SK-N-MC (cell line): ENCODE results near the gene GNG13.

Experiments used
- EZH2 ChIP-seq: fragments of 200-600 bp; sonication (generic); IDR thresholded peaks from one replicate; pipeline ENCODE4 v1.6.1; 2017; ENCODE audit warnings: antibody characterized with exemption
- POLR2AphosphoS5 ChIP-seq: IDR thresholded peaks from 2 replicates; pipeline ENCODE4 v1.6.1; 2012; ENCODE audit warnings: mild to moderate bottlenecking, low read depth, low read length, borderline replicate concordance

DNA sequence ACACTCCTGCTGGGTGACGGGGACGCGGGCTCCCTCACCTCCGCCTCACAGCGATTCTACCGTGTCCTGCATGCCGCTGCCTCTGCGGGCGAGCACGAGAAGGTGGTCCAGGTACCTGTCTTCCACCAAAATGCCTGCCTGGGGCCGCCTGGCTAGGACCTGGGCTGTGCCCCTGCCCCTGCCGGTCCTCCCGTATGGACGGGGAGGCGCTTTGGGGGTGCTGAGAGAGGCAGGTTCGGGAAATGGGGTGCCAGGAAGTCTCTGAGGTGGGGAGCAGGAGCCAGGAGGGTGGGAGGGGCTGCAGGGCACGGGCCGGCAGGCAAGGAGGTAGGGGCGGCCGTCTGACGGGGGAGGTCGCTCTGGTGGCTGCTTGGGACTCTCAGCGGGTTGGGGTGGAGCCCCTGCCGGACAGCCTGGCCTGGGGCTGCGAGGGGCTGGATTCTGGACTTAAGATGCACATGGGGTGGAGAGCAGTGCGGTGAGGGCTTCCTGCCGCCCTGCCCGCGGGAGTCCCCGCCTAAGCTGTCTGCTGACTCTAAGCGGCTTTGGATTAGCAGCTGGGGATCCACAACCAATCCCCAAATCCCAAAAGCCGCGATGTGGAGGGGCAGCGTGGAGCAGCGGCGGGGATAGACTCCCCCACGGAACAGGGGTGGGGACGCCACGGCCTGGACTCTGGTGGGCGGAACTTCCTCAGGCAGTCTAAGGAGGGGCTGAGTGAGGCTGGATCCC is 6.3 kb downstream of the GNG13 start:
- no peak for TF ChIP-seq POLR2AphosphoS5
- TF ChIP-seq EZH2, result no peak
